Activated B cell treated with CpG ODN at 0.5 μM for 24 hours (primary cell): ENCODE measurements around the gene DSCAML1. TPM values are rescaled to one million over a fixed set of nuclear protein-coding genes. Genes with fewer than 3 reads are reported as not detected.

Experiments
- ATAC-seq: fragments of 200-7000 bp; cut with Tn5 transposase; one replicate; pipeline ENCODE4 v1.10.0; 2021; ENCODE audit warnings: low read depth, mild to moderate bottlenecking, moderate library complexity
- CTCF ChIA-PET: fragments of 350-600 bp; sonication (Branson Sonifier 250); formaldehyde crosslinking; loops from one replicate; lab custom pipeline; 2021; ENCODE audit warnings: antibody characterized with exemption; lab: Charles Lee
- POLR2A ChIA-PET: fragments of 350-600 bp; sonication (Branson Sonifier 250); formaldehyde crosslinking; loops from one replicate; lab custom pipeline; 2021; ENCODE audit warnings: antibody characterized with exemption; lab: Charles Lee
- DNase-seq: peaks from one replicate; pipeline ENCODE4 v3.0.0; 2022
- H3K27ac Mint-ChIP-seq: one replicate; pipeline ENCODE4 v1.8.0; 2020; ENCODE audit warnings: mixed read lengths
- H3K27me3 Mint-ChIP-seq: one replicate; pipeline ENCODE4 v1.8.0; 2021; ENCODE audit warnings: mixed read lengths
- H3K36me3 Mint-ChIP-seq: one replicate; pipeline ENCODE4 v1.8.0; 2021; ENCODE audit warnings: low read depth, mixed read lengths
- H3K4me1 Mint-ChIP-seq: one replicate; pipeline ENCODE4 v1.8.0; 2021; ENCODE audit warnings: mixed read lengths
- H3K4me3 Mint-ChIP-seq: one replicate; pipeline ENCODE4 v1.8.0; 2020; ENCODE audit warnings: mild to moderate bottlenecking, mixed read lengths
- H3K9me3 Mint-ChIP-seq: one replicate; pipeline ENCODE4 v1.8.0; 2020; ENCODE audit warnings: mixed read lengths
- CTCF ChIP-seq: fragments of 200-600 bp; IDR thresholded peaks from one replicate; pipeline ENCODE4 v1.8.0; 2022; ENCODE audit warnings: antibody characterized with exemption, mild to moderate bottlenecking
- intact Hi-C: fragments of 100-400 bp; cut with micrococcal nuclease; formaldehyde crosslinking; loops from one replicate; pipeline ENCODE4 v1.15.1; 2024
- total RNA-seq: library from RNA; stranded (reverse); gene quantifications from 2 replicates; pipeline ENCODE4 v1.2.3, GENCODE V29; 2022

The DSCAML1 gene
- total RNA-seq, 1 donor from 2014 or later, result 3.6 TPM

DNA sequence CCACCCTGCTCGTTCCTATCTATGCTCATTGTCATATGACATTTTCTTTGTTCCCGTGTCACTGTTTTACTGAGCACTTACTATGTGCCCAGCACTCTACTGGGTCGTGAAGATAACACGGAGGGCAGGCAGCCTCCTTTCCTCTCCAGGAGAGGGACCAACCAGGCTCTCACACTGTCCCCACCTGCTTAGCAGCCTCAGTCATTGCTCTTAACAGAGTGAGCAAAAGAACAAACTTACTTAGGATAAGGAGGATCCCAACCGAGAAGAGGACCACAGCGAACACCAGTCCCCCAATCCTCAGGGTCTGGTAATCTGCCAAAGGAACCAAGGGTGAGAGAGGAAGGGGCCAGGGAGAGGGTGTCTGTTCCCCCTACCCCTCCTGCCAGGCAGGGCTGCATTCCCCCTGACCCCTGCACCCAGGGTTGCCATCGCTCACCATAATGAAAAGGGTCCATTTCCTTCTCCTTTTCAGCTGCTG is 44.6 kb upstream of the DSCAML1 start:
- ChIA-PET CTCF (interaction anchor here (1.0 to 8.6 kb wide), 5 partner anchors 34 to 330 kb away, joined by 3 to 148 read pairs (median 11); no protein-coding TSS in a partner anchor), POLR2A (interaction anchor here (1.5 to 2.9 kb wide), 2 partner anchors 106 to 212 kb away, joined by 3 to 15 read pairs; no protein-coding TSS in a partner anchor)
- no peak for TF ChIP-seq CTCF
- H3K27me3 Mint-ChIP-seq, result peaks cover 6% of the 10 kb centered on the region
- no peaks in the 10 kb centered on the region for H3K9me3 Mint-ChIP-seq
- no peaks in the 10 kb centered on the region for H3K4me1 Mint-ChIP-seq
- no peak for ATAC-seq
- no peak for DNase-seq
- intact Hi-C loops, result no loop called here
- peak overlapping the region; percentile 38 for H3K27ac Mint-ChIP-seq
- H3K4me3 Mint-ChIP-seq, result no peak overlapping the region
- no peaks in the 10 kb centered on the region for H3K36me3 Mint-ChIP-seq

- intact Hi-C loops, result no loop called here
- ATAC-seq, result no peak
Measured at GRCh38 chr11:117840881-117841550, 44.0 kb upstream of the DSCAML1 start.

GRCh38 chr11:117839936-117840813 is 43.2 kb upstream of the DSCAML1 start:
- ChIA-PET CTCF (interaction anchor here (7.3 to 8.6 kb wide), 2 partner anchors 106 to 213 kb away, joined by 129 to 148 read pairs; no protein-coding TSS in a partner anchor), POLR2A (interaction anchor here (1.4 kb wide), 1 partner anchor 23 kb away, joined by 3 read pairs; no protein-coding TSS in a partner anchor)

More at GRCh38 chr11:117840881-117841550, 44.0 kb upstream of the DSCAML1 start:
- no peak overlapping the region for H3K4me3 Mint-ChIP-seq
- H3K9me3 Mint-ChIP-seq, result no peaks in the 10 kb centered on the region
- no peaks in the 10 kb centered on the region for H3K36me3 Mint-ChIP-seq
- peak; percentile 12 for DNase-seq
- ChIA-PET CTCF (interaction anchor here (1.0 to 8.6 kb wide), 3 partner anchors 33 to 212 kb away, joined by 3 to 148 read pairs (median 129); no protein-coding TSS in a partner anchor), POLR2A (interaction anchor here (1.4 kb wide), 1 partner anchor 24 kb away, joined by 3 read pairs; no protein-coding TSS in a partner anchor)
- no peak overlapping the region for H3K27ac Mint-ChIP-seq
- no peaks in the 10 kb centered on the region for H3K4me1 Mint-ChIP-seq
- peaks cover 11% of the 10 kb centered on the region for H3K27me3 Mint-ChIP-seq
- no peak for TF ChIP-seq CTCF

GRCh38 chr11:117839380-117839881 is 42.4 kb upstream of the DSCAML1 start:
- no peak overlapping the region for H3K4me3 Mint-ChIP-seq
- ChIA-PET POLR2A (no interaction called here), CTCF (no interaction called here)
- DNase-seq (peak; percentile 12), ATAC-seq (no peak)
- H3K27ac Mint-ChIP-seq, result no peak overlapping the region
- intact Hi-C loops, result no loop called here
- no peak for TF ChIP-seq CTCF
- H3K9me3 Mint-ChIP-seq, result no peaks in the 10 kb centered on the region
- no peaks in the 10 kb centered on the region for H3K36me3 Mint-ChIP-seq
- peaks cover 3% of the 10 kb centered on the region for H3K4me1 Mint-ChIP-seq
- peaks cover 11% of the 10 kb centered on the region for H3K27me3 Mint-ChIP-seq

More at GRCh38 chr11:117839936-117840813, 43.2 kb upstream of the DSCAML1 start:
- Mint-ChIP-seq H3K27ac (no peak overlapping the region), H3K4me3 (no peak overlapping the region), H3K27me3 (peaks cover 11% of the 10 kb centered on the region), H3K9me3 (no peaks in the 10 kb centered on the region), H3K36me3 (no peaks in the 10 kb centered on the region), H3K4me1 (peaks cover under 1% of the 10 kb centered on the region)
- intact Hi-C loops, result no loop called here
- no peak for ATAC-seq
- DNase-seq, result peak; percentile 10
- no peak for TF ChIP-seq CTCF
